Caki2 (cell line): Measurements from ENCODE around the gene NEK4. TPM values are rescaled to one million over a fixed set of nuclear protein-coding genes. Genes with fewer than 3 reads are reported as not detected.
"Not testable (repeated sequence)": the region's sequence is repeated elsewhere in the genome, so short reads cannot be mapped to it uniquely, and the experiment has no call there.

Source experiments
- DNase-seq: peaks from one replicate; pipeline ENCODE4 v3.0.0-alpha.2; 2015; ENCODE audit warnings: low read depth
- in situ Hi-C: cut with HindIII; loops from 2 replicates; pipeline ENCODE4 v1.10.0; 2016; ENCODE audit warnings: low sequenced_read_pairs, low pct_unique_long_range_greater_than_20kb, mixed read lengths
- total RNA-seq: library from RNA; depleted of rRNA; stranded (reverse); fragments of >200 nt; shearing (Covaris generic); gene quantifications from 2 replicates; pipeline ENCODE4 v1.2.3, GENCODE V29; 2014; ENCODE audit warnings: low replicate concordance

Gene NEK4
- total RNA-seq, 1 experiment from 2014 or later, result 27.3 TPM

DNA sequence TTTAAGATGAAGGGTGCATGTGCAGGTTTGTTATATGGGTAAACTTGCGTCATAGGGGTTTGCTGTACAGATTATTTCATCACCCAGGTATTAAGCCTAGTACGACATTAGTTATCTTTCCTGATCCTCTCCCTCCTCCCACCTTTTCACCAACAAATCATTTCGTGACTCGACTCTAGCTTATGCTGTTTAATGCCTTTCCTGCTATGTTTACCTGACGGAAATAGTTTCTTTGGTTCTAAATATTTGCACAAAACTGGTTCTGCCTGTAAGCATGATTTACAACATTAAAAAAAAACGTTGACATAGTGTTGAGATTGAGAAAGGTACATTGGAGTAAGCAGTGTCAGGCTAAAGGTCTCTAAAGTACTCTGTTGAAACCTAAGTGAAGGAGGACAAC is 82.5 kb downstream of the NEK4 start:
- in situ Hi-C loops, result no loop called here
- DNase-seq, result no peak

- DNase-seq, result peak; percentile 91
- in situ Hi-C loops, result no loop called here
Measured at GRCh38 chr3:52685709-52686691, 84.7 kb downstream of the NEK4 start, which contains the start of the genes GNL3 and PBRM1. TSS of gene GNL3 (plus strand) at chr3:52686032. CDS start at chr3:52686093, 61 bp downstream. TSS of gene PBRM1 (minus strand) at chr3:52685913.

DNA sequence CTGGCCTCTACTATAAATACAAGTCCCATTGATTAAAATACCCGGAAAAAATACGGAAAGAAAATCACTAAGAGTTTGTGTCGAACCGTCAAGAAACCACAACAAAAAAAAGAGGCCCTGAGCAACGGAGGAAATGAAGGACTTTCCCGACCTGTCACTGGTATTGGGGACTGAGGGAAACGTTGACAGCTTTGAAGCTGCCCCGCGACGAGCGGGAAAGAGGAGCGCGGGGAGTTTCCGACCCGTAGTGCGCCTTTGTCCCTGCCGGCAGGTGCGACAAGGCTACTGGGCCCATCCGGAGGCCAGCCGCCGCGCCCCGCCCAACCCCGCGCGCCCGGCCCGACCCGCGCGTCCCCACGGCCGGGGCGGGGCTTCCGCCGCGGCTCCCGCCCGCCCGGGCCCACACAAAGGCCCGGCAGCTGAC is 85.4 kb downstream of the NEK4 start:
- in situ Hi-C loops, result no loop called here

GRCh38 chr3:52684184-52684583 is 86.6 kb downstream of the NEK4 start:
- in situ Hi-C loops, result no loop called here
- no peak for DNase-seq

More for the DNA sequence above, 85.4 kb downstream of the NEK4 start:
- no peak for DNase-seq

GRCh38 chr3:52683611-52684010 is 87.1 kb downstream of the NEK4 start:
- in situ Hi-C loops, result no loop called here
- DNase-seq, result no peak

- peak; percentile 63 for DNase-seq
- in situ Hi-C loops, result no loop called here
Measured at GRCh38 chr3:52682016-52682415, 88.7 kb downstream of the NEK4 start.

GRCh38 chr3:52681596-52681995 is 89.1 kb downstream of the NEK4 start:
- in situ Hi-C loops, result no loop called here

GRCh38 chr3:52679811-52680210 is 90.9 kb downstream of the NEK4 start:
- in situ Hi-C loops, result no loop called here
- DNase-seq, result no peak

More at GRCh38 chr3:52681596-52681995, 89.1 kb downstream of the NEK4 start:
- DNase-seq, result no peak

DNA sequence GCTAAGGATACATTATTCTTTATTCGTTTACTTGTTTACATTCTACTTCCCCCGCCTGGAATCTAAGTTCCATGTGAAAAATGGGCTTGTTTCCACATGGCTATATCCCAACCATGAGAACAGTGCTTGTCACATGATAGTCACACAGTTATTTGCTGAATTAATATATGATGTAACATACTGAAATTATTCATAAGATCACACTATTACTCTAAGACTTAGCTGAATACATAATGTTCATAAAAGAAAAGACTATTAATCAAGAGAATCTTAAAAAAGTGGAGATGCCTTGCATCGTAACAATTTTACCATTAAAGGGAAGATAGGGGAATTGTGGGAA is 91.6 kb downstream of the NEK4 start:
- no peak for DNase-seq
- in situ Hi-C loops, result no loop called here

DNA sequence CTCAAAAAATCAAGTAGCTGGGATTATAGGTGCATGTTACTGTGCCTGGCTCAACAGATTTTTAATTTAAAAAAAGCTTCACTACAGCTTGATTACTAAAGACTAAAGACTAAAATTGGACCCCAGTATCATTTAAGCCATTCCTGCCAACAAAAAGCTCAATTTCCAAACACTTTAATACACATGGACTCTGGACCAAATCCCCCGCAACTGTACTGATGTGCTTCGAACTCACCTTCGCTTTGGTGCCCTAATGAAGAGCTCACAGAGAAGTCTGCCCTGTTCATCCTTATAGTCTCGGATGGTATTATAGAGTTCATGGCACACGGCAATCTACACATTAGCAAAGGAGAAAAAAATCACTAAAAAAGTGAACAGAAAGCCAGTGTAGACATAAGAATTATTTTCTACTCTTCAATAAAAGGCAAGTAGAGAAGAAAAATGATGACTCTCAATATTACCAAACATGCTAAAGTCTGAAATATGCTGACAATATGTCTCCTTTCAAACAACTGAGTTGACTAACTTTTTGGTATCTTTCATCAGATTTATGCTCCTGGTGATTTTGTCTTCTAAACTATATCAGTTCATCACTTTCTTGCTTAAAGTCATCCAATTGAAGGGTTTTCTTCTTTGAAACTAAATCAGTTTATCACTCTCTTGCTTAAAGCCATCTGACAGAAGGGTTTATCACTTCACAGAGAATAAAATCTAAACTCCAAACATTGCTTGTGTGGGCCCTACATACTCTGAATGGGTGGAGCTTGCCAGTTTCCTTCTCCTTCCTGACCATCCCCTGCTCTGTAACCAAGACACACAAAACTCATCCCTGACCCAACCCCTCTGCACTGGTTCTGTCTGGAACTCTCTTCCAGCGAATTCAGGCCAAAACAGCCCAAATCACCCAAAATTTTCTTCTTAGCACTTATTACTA is 92.2 kb downstream of the NEK4 start:
- DNase-seq, result no peak
- in situ Hi-C loops, result no loop called here

DNA sequence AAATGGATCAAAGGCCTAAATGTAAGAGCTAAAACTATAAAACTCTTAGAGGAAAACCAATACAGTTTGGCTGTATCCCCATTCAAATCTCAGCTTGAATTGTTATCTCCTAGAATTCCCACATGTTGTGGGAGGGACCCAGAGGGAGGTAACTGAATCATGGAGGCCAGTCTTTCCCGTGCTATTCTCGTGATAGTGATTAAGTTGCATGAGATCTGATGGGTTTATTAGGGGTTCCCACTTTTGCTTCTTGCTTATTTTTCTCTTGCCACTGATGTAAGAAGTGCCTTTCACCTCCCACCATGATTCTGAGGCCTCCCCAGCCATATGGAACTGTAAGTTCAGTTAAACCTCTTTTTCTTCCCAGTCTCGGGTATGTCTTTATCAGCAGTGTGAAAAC is 94.5 kb downstream of the NEK4 start:
- DNase-seq, in situ Hi-C loops: not testable (repeated sequence)

DNA sequence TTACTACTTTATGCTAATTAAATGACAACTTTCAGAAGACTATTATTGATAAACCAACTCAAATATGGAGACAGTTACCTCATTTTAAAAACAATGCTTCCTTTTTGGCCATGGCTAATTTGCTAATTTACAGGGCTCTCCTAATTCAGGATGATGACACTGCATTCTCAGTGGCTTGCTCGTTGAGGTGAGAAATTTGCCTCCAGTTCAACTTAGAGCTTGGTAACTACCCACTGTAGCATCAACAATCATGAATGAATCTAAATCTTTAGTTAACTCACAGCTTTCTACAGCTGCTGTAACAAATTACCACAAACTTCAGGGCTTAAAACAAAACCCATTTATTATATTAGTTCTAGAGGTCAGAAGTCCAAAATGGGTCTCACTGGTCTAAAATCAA is 99.1 kb downstream of the NEK4 start:
- in situ Hi-C loops, result no loop called here
- DNase-seq, result no peak

- DNase-seq, result peak; percentile 97
- in situ Hi-C loops, result no loop called here
Measured at GRCh38 chr3:52670621-52671521, 99.9 kb downstream of the NEK4 start.

DNA sequence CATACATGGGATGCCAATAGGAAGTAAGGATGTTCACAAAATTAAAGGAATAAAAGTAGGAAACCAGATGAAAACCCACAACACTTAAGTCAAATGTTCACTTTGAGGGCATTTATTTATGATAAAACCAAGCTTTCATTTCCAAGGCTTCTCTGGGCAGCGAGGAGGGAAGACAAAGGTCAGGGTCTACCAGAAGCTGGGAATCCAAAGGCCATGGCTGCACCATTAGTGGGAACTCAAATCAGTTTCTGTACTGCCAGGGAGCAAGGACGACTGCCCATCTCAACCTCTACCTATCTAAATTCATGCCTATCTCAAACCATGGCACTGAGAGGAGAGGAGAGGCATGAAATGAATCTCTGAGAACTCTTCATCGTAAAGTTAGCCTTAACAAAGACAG is 107.6 kb downstream of the NEK4 start:
- in situ Hi-C loops, result no loop called here
- no peak for DNase-seq

DNA sequence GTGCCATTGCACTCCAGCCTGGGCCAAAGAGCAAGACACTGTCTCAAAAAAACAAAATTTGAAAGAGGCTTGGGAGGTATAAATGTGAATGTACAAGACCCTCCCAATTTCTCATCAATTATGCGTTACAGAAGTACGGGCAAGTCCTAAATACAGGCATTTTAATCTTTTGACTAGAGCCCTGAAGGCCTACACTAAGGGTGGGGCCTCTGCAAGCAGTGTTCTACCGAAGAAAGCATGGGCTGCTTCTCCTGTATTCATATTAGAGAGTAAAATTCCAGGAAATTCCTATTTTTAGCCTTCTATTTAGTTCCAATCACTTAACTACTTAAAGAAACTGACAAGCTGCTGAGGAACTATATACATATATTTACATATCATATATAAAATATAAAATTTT is 110.7 kb downstream of the NEK4 start:
- no peak for DNase-seq
- in situ Hi-C loops, result no loop called here
